ENCODE data around the gene CDH4.

CDH4 gene

GRCh38 chr20:61585764-61586163 is 333.7 kb downstream of the CDH4 start:
- in situ Hi-C loops (cut with MboI; ENCODE audit: low sequenced_read_pairs, unreplicated experiment), result no loop called here
- no peak for TF ChIP-seq CTCF (IDR thresholded peaks at IDR 0.05; ENCODE audit: borderline replicate concordance, control extremely low read depth, extremely low read depth, insufficient read depth, missing control alignments)
- no peak for DNase-seq (ENCODE audit: low spot score)

GRCh38 chr20:61587036-61587435 is 335.0 kb downstream of the CDH4 start:
- in situ Hi-C loops (cut with MboI; ENCODE audit: low sequenced_read_pairs, unreplicated experiment), result no loop called here
- TF ChIP-seq CTCF (IDR thresholded peaks at IDR 0.05; ENCODE audit: borderline replicate concordance, control extremely low read depth, extremely low read depth, insufficient read depth, missing control alignments), result no peak
- DNase-seq (ENCODE audit: low spot score), result no peak

GRCh38 chr20:61587681-61588289 is 335.7 kb downstream of the CDH4 start:
- no peak for TF ChIP-seq CTCF (IDR thresholded peaks at IDR 0.05; ENCODE audit: borderline replicate concordance, control extremely low read depth, extremely low read depth, insufficient read depth, missing control alignments)
- in situ Hi-C loops (cut with MboI; ENCODE audit: low sequenced_read_pairs, unreplicated experiment), result no loop called here
- no peak for DNase-seq (ENCODE audit: low spot score)

- in situ Hi-C loops (cut with MboI; ENCODE audit: low sequenced_read_pairs, unreplicated experiment), result no loop called here
- TF ChIP-seq CTCF (IDR thresholded peaks at IDR 0.05; ENCODE audit: borderline replicate concordance, control extremely low read depth, extremely low read depth, insufficient read depth, missing control alignments), result no peak
- no peak for DNase-seq (ENCODE audit: low spot score)
Observed at GRCh38 chr20:61588411-61589385, 336.6 kb downstream of the CDH4 start.

- in situ Hi-C loops (cut with MboI; ENCODE audit: low sequenced_read_pairs, unreplicated experiment), result no loop called here
Observed at GRCh38 chr20:61590236-61590635, 338.2 kb downstream of the CDH4 start.

GRCh38 chr20:61593516-61593915 is 341.5 kb downstream of the CDH4 start:
- DNase-seq (ENCODE audit: low spot score), result no peak

More at GRCh38 chr20:61590236-61590635, 338.2 kb downstream of the CDH4 start:
- no peak for TF ChIP-seq CTCF (IDR thresholded peaks at IDR 0.05; ENCODE audit: borderline replicate concordance, control extremely low read depth, extremely low read depth, insufficient read depth, missing control alignments)
- no peak for DNase-seq (ENCODE audit: low spot score)

More at GRCh38 chr20:61593516-61593915, 341.5 kb downstream of the CDH4 start:
- no peak for TF ChIP-seq CTCF (IDR thresholded peaks at IDR 0.05; ENCODE audit: borderline replicate concordance, control extremely low read depth, extremely low read depth, insufficient read depth, missing control alignments)
- in situ Hi-C loops (cut with MboI; ENCODE audit: low sequenced_read_pairs, unreplicated experiment), result no loop called here
